HG03135 (cell line): ENCODE data around the gene KPNA1.

ENCODE experiments used
- ATAC-seq: cut with Tn5 transposase; IDR thresholded peaks from one replicate; pipeline ENCODE4 v1.9.1; 2021; ENCODE audit warnings: mild to moderate bottlenecking, moderate library complexity; ENCODE audit not compliant: unreplicated experiment

The KPNA1 gene

GRCh38 chr3:122416966-122417365 is 97.8 kb downstream of the KPNA1 start:
- no peak for ATAC-seq

GRCh38 chr3:122415762-122416654 is 98.7 kb downstream of the KPNA1 start, which contains the start of gene WDR5B:
WDR5B (minus strand) TSS chr3:122416062; CDS start chr3:122415528, 534 bp downstream.
- peak; percentile 82 for ATAC-seq

GRCh38 chr3:122415104-122415744 is 99.5 kb downstream of the KPNA1 start:
- peak; percentile 56 for ATAC-seq

- ATAC-seq: no peak
Observed at GRCh38 chr3:122414391-122414790, 100.3 kb downstream of the KPNA1 start.

- ATAC-seq: no peak
Observed at GRCh38 chr3:122410639-122411038, 104.1 kb downstream of the KPNA1 start.

- no peak for ATAC-seq
Observed at GRCh38 chr3:122410111-122410510, 104.6 kb downstream of the KPNA1 start.

- no peak for ATAC-seq
Observed at GRCh38 chr3:122409446-122409845, 105.3 kb downstream of the KPNA1 start.

- ATAC-seq: no peak
Observed at GRCh38 chr3:122407946-122408345, 106.8 kb downstream of the KPNA1 start.

GRCh38 chr3:122406198-122406597 is 108.5 kb downstream of the KPNA1 start:
- ATAC-seq: no peak

GRCh38 chr3:122405015-122405414 is 109.7 kb downstream of the KPNA1 start:
- ATAC-seq: no peak

- no peak for ATAC-seq
Observed at GRCh38 chr3:122403489-122403888, 111.2 kb downstream of the KPNA1 start.

GRCh38 chr3:122398920-122399319 is 115.8 kb downstream of the KPNA1 start:
- no peak for ATAC-seq

- ATAC-seq: no peak
Observed at GRCh38 chr3:122397201-122397600, 117.5 kb downstream of the KPNA1 start.

GRCh38 chr3:122396511-122396910 is 118.2 kb downstream of the KPNA1 start:
- ATAC-seq: no peak

GRCh38 chr3:122395582-122395981 is 119.2 kb downstream of the KPNA1 start:
- ATAC-seq: no peak

- no peak for ATAC-seq
Observed at GRCh38 chr3:122394173-122394572, 120.6 kb downstream of the KPNA1 start.

- ATAC-seq: no peak
Observed at GRCh38 chr3:122392868-122393844, 121.6 kb downstream of the KPNA1 start.

GRCh38 chr3:122391681-122392446 is 122.9 kb downstream of the KPNA1 start:
- no peak for ATAC-seq

- no peak for ATAC-seq
Observed at GRCh38 chr3:122390665-122391064, 124.1 kb downstream of the KPNA1 start.

- no peak for ATAC-seq
Observed at GRCh38 chr3:122389892-122390291, 124.8 kb downstream of the KPNA1 start.
